ENCODE data around the gene RHCG.

- no peak for TF ChIP-seq EZH2 (IDR thresholded peaks at IDR 0.05; ENCODE audit: low read length, unreplicated experiment)
- no peak for TF ChIP-seq CTCF (conservative IDR thresholded peaks at IDR 0.05; ENCODE audit: low read depth, low read length)
Observed at GRCh38 chr15:89504166-89504565, 7.8 kb upstream of the RHCG start.
